HG02870 (cell line): ENCODE data around the gene COL18A1.

Experiments
- ATAC-seq: cut with Tn5 transposase; IDR thresholded peaks from one replicate; pipeline ENCODE4 v1.9.1; 2021; ENCODE audit warnings: mild to moderate bottlenecking, moderate library complexity; ENCODE audit not compliant: unreplicated experiment

Gene COL18A1

DNA sequence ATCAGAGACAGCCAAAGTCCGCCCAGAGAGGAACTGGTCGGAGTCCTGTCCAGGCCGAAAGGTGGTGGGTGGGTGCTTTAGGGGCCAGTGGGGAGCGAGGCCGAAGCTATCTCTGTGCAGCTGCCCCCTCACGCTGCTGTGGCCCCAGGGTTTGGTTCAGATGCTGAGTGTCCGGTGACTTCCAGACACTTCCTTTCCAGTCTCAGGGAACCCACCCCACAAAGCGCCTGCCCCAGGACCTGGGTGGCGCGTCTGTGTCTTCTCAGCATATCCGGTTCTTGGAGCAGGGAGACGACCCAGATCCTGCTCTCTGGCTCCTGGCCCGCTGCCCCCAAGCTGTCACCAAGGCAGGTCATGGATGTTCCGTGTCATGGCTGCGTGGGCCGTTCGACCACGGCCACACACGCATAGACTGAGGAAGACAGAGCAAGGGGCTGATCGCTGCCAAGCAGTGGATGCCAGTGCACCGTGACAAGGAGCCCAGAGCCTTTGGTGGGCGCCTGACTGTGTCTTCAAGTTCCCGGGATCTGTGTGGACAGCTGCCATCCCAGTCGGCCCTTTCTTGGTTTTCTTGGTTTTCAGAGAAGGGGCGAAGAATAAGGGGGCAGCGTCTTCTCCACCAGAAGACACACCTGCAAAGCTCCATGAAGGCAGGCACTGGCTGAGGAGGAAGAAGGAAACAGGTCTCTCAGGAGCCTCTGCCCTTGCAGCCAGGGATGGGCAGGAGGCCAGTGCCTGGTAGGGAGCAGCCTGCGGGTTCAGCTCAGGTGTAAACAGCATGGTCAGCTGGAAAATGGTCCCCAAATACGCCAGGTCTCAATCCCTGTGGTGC is 22.9 kb upstream of the COL18A1 start:
- no peak for ATAC-seq

DNA sequence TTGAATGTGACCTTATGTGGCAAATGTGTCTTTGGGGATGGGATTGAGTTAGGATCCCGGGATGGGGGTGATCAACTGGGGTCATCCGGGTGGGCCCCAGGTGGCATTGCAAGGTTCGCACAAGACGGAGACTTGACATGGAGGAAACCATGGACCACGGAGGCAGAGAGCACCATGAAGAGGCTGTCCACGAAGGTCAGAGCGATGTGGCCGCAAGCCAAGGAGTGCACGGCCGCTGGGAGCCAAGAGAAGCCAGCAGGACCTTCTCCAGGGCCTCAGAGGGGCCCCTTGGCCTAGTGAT is 22.3 kb upstream of the COL18A1 start:
- ATAC-seq = no peak

DNA sequence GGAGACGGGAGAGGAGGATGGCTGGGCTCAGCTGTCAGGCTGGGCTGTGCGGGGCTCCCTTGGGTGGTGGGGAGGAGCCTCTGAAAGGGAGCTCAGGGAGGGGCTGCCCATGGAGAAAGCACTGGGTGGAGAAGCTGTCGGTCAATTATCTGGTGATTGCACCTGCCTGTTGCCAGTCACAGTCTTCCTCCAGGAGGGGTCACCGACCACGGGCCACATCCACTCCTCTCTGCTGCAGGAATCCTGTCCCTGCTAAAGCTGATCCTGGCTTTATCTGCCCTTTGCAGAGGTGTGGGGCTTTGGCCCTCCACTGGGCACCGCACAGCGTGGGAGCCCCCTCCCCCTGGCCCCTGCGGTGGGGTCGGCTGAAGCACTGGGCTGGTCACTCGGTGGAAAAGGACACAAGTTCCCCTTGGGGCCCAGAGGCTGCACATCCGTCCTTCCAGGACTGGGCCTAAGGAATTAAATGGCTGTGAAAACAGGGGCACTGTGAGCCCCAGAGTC is 21.8 kb upstream of the COL18A1 start:
- ATAC-seq = no peak

DNA sequence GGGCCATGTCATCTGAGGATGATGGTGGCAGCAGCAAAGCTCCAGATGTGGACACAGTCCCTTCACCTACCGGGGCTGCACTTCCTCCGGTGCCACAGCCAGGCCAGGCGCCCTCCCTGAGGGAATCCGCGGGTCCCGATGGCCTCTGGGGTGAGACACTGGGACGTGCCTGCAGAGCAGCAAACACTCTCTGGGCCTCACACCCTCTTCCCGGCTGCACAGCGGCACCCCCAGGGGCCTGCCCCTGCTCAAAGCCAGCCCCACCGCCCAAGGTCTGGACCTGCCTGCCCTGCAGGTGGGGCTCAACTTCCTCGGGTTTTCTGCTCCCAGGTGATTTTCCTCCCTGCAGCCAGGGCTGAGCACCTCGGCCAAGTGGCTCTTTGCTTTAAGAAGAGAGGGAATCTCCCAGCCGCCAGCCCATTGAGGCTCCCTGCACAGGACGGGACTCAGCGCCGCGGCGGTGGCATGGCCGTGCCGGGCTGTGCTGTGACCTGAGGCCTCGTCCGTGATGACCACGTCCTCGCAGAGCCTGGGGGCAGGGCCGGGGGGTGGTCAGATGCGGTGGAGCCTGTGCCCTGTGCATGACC is 21.3 kb upstream of the COL18A1 start:
- ATAC-seq = no peak

DNA sequence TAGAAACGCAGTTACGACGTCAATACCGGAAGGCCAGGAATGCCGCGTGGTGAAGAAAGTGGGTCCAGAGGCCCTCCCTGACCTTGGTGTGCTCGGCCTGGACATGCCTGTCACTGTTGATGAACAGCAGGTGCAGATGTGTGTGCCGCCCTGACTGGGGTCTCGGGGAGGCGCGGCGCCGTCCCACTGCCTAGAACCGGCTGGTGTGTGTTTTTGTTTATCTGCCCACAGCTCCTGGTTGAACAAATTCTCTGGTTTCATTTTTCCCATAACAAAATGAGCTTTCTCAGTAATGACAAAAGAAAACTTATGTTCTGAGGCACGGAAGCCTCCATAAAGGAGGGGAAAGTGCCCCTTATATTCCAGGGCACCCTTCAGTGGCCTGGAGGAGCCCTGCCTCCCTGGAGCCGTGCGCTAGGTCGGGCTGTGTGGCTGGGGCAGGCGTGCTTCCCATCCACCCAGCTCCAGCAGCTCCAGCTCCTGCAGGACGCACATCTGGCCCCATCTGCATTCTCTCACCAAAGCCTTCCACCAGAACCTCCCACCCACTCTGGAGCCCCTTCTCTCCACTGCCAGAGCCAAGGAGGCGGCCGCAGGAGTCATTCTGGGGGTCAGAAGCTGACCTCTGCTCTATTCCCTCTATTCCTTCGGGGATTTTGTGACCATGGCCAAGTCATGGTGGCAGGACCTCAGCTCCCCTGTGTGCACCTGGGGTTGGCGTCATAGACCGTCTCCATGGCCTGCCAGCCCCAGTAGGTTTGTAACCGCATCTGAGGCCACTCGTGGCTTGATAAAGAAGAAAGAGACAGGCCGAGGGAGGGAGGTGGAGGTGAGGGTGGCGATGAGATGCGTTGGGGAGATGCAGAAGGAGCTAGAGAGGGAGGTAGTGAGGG is 20.1 kb upstream of the COL18A1 start:
- no peak for ATAC-seq

DNA sequence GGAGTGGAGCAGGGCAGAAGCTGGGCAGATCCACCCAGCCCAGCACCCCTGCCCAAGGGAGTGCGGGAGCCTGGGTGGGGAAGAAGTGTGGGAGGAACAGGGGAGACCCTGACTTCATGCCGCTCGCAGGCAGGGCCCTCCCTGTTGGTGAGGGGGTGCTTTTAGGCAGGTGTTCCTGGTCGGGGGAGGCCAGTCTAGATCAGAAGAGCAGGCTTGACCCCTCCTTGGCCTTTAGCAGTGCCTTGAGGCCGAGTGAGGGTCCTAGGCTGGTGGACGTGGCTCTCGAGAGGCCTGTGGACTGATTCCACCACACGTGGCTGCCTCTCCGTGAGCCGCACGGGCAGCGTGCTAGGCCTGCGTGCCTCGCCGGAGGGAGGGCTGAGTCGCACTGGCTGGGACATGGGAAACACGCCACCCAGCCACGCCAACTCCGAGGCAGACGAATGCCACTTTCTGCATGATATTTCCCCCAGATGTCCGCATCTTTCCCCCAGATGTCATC is 19.4 kb upstream of the COL18A1 start:
- ATAC-seq = no peak

DNA sequence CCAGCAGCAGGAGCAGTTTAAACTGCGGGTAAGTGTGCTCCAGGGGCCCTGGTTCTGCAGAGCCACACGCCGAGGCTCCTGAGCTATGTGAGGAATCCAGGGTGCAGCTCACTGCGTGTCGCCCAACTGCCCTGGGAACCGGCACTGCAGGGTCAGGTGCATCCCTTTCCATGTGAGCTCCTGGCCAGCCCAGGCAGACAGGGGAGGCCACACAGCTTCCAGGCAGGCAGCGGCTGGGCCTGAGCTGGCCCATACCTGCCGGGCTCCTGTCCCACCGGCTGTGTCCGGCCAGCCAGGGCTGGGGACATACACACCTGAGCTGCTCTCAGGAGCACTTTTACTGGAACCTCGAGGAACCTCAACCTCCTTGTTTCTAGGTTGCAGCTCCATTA is 18.6 kb upstream of the COL18A1 start:
- no peak for ATAC-seq

DNA sequence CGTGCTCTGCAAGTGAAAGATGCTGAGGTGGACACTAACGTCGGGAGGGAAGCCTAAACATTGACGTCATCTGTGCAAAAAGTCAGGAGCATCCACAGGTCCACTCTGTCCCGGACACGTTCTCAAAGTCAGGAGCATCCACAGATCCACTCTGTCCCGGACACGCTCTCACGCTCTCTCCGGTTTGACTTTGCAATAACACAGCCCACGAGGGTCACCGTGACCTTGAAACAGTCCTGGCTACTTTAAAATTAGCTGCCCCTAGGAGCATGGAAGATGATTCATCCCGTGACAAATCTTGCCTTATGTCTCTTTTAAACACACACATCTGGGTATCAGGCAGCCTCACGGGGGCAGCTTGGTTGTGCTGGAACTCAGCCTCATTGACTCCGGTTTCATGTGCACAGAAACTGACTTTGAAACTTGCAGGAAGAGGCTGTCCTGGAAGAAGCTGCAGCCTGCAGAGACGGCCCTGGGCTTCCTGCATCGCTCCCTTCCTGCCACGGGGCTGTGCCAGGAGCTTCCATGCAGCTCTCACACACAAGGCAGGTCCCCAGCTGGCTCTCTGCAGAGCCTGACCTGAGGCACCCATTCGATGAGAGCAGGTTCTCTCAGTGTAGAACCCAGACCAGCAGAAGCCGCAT is 18.1 kb upstream of the COL18A1 start:
- ATAC-seq = no peak

DNA sequence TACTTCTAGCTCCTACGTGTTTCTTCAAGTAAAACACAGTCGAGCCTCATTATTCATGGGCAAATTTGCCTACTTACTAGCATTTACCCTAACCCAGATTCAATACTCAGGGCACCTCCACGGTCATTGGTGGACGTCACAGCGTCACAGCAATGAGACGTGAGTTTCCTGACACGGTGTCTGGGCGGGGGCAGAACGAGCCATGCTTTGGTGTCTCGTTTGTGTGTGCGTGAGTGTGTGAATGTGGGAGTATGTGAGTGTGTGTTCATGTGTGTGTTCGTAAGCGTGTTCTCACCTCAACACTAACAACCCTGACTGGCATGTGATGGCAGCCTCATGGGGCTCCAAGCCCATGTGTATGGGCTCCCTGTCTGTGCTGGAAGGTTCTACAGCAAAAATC is 17.5 kb upstream of the COL18A1 start:
- no peak for ATAC-seq

DNA sequence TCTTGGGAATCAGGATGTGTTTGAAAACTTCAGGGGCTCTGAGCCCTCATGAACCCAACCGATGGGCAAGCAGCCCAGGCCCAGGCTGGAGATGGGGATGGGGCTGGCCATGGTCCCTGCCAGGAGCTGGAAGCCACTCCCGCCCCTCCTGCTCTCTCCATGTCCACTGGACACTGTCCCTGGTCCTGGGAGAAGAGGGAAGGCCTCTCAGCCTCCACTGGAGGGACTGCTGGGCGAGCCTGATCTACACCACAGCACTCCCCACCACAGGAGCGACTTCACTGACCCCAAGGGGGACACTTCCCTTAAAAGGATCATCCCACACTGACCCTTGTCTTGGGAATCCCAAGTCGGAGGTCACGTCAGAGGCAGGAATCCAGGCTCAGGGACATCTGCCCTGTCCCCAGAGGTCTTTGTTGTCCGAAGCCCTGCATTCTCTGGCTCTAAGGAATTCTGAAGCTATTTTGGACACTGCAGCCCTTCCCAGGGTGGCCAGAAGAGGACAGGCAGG is 16.9 kb upstream of the COL18A1 start:
- ATAC-seq = no peak

DNA sequence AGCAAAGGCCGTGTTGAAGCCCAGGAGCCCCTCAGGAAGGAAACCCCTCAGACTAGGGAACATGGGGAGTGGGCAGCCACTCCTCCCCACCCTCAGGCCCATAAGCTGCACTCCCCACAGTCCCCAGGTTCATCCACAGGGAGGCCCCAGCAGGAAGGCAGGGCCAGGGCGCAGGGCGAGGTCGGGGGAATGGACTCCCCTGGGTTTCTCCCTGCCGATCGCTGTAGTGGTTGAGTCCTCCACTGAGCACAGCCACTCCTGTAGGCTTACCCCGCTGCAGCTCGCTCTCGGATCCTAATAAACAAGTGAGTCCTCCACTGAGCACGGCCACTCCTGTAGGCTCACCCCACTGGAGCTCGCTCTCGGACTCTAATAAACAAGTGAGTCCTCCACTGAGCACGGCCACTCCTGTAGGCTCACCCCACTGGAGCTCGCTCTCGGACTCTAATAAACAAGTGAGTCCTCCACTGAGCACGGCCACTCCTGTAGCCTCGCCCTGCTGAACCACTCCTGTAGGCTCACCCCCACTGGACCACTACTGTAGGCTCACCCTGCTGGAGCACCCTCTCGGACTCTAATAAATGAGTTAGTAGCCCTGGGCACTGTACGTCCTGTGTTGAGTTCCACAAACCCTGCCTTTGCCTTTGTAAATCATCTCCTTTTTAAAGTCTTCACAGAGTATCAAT is 16.2 kb upstream of the COL18A1 start:
- ATAC-seq = no peak

DNA sequence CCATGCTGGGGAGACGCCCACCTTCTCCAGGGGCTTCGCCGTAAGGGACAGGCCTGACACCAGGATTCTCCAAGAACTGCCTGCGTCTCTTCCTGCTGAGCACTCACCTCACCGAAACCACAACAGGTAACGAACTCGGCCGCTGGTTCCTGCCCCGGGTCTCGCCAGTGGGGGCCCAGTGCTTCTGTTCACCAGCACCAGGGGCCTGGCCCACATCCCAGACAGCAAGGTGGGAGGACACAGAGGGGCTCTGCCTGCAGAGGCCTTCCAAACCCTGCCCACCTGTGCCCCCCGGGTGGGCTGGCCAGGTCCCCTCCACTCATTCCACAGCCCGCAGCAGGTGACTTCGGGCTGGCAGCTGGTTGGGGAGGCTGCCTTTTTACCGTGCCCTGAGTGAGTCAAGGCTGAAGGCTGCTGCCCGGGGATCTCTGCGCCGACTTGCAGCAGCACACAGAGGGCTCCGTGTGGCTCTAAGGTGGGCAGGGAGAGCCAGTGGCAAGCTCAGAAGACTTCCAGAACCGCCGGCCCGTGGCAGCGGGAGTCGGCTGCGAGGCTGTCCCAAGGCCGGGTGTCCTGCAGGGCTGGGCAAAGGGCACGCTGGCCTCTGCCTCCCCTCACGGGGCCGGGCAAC is 14.7 kb upstream of the COL18A1 start:
- ATAC-seq = no peak

DNA sequence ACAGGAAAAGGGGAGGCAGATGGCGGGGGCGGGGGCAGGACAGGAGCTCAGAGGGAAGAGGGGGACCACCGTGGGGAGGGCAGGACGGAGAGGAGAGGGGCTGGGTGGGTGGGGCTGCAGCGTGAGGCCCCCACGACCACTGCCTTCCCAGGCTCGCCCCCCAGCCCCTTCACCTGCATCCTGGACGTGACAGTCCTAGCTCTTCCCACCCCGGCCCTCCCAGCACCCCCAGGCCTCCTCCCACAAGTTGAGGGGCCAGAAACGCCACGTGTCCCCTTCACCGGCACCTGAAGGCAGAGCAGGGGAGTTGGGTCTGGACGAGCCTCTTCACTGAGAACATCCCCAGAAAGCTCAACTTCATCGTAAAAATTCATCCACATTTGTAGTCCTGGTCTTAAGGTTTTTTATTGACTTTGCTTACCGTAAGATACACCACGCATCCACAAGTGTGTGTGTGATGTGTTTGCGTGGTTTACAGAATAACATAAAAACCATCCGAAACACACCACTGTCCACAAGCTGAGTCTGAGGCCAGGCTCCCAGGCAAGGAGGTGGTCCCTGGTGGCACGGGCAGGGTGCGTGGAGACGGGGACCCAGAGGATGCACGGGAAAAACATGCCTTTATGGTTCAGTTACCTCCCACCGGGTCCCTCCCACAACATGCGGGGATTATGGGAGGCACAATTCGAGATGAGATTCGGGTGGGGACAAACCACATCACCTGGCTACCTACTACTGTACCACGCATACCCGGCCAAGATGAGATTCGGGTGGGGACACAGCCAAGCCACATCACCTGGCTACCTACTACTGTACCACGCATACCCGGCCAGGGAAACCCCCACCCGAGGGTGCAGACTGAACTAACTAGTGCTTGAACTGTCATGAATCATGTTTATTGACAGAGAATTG is 13.9 kb upstream of the COL18A1 start:
- ATAC-seq = no peak

DNA sequence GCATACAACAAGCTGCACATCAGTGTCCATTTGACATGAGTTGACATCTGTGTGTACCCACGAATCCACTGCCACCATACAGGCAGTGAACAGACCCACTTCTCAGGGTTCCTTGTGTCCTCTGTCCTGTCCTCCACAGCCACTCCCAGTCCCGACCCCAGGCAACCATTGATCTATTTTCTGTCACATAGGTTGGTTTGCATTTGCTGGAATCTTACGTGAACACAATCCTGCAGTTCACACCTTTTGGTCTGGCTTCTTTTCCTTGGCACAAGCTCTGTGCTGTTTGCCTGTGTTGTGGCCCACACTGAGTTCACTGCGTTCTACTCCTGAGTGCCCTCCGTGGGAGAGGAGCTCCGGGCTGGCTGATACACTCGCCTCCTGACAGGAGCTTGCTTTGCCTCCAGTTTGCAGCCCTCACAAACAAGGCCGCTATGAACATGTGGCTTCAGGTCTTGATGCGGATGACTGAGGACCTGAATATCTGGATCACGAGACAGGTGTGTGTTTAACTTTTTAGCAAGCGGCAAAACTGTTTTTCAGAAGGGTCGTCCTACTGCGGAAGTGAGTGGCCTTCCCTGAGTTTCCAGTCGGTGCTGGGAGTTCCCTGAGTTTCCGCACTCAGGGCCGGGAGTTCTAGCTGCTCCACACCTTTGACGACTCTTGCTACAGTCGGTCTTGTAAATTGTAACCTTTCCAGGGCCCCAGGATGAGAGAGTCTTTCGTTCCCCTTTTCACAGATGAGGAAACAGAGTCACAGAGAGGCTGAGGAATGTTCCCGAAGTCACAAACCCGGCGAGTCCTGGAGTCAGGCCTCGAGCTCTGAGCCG is 13.0 kb upstream of the COL18A1 start:
- ATAC-seq = no peak

DNA sequence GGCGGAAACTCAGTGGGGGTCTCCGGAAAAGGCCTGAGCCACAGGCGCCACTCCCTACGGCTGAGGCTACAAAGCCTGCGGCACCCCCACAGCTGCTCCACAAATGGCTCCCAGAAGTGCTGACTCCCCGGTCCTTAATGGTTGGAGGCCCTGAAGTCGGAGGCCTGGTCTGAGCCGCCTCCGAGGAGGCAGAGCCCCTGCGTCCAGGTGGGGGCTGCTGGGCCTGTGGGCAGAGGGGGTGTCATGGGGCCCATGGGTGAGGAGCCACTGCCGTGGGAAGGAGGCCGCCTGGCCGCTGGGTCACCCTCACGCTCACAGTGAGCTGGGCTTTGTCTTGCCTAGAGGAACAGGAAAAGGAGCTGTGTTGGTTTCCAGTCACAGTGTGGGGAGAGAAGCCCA is 12.4 kb upstream of the COL18A1 start:
- ATAC-seq = no peak

DNA sequence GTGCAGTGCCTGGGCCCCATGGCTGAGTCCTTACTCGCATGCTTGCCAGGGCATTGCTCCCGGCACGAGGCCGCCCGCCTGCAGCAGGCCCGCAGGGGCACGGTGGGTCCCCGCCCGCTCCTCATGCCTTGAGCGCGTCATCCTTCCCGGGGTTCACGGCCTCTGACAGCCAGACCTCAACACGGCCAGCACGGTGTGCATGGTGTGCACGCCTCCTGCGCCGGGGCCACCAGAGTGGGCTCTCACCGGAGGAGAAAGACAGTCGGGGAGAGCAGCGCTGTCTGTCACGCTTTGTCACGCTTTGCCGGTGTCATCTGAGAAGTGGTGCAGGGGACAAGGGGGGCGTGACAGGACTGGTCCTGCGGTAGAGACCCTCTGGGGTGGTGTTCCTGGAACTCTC is 11.9 kb upstream of the COL18A1 start:
- ATAC-seq = no peak

DNA sequence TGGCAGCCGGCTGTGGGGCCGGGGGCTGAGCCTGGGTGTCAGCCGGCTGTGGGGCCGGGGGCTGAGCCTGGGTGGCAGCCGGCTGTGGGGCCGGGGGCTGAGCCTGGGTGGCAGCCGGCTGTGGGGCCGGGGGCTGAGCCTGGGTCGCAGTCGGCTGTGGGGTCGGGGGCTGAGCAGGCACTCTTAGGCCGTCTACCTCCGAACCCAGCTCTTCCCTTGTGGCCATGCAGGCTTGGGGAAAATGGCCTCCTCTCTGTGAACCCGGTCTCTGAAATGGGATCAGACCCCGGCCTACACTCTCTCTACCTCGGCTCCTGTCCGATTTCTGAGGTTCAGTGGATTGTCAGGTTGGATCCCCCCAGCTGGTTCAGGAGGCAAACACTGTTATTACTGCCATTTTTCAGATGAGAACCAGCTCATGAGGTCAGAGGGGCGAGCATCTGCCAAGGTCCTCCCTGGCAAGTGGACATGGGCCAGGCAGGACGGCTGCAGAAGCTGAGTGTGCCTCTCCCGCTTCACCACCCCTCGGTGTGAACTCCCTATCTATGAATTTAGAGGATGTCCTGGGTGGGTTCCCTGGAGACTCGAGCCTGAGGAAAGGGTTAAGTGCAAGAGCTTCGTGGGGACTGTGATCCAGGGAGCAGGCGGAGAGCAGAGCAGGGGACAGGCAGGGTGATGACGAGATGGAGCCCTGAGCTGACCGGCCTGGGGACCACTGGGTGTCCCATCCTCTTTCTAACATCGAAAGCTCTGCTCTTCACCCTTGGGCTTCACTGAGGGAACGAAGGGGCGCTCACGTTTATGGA is 10.9 kb upstream of the COL18A1 start:
- no peak for ATAC-seq
